Aorta (tissue), 5 donors: Measurements from ENCODE around the gene MDH1B. TPM values are rescaled to one million over a fixed set of nuclear protein-coding genes. Genes with fewer than 3 reads are reported as not detected.
"Not testable (repeated sequence)": the region's sequence is repeated elsewhere in the genome, so short reads cannot be mapped to it uniquely, and the experiment has no call there.

Experiments
- ATAC-seq: fragments of 200-7000 bp; cut with Tn5 transposase; one replicate; pipeline ENCODE4 v1.9.1; 2022; ENCODE audit warnings: moderate library complexity; ENCODE audit not compliant: low FRiP score
- DNase-seq, 2 donors: peaks; one replicate each; pipeline ENCODE4 v3.0.0-alpha.2; 2020
- H3K27ac ChIP-seq, 2 donors: one replicate each; pipeline ENCODE4 v1.5.1; 2013; ENCODE audit warnings: low read length in 2 of 2, mild to moderate bottlenecking in 2 of 2, moderate library complexity in 2 of 2, control low read depth in 1 of 2, inconsistent platforms in 1 of 2, low read depth in 1 of 2
- H3K27me3 ChIP-seq, 2 donors: one replicate each; pipeline ENCODE4 v1.6.1; 2013; ENCODE audit warnings: control low read depth in 1 of 2, low read length in 1 of 2, mild to moderate bottlenecking in 1 of 2, moderate library complexity in 1 of 2; ENCODE audit not compliant: insufficient read depth in 2 of 2, control insufficient read depth in 1 of 2
- H3K36me3 ChIP-seq, 2 donors: one replicate each; pipeline ENCODE4 v1.6.1; 2013; ENCODE audit warnings: control low read depth in 1 of 2, low read length in 1 of 2, mild to moderate bottlenecking in 1 of 2; ENCODE audit not compliant: insufficient read depth in 2 of 2, control insufficient read depth in 1 of 2
- H3K4me1 ChIP-seq, 2 donors: one replicate each; pipeline ENCODE4 v1.6.1; 2013; ENCODE audit warnings: low read length in 2 of 2, control low read depth in 1 of 2, mild to moderate bottlenecking in 1 of 2, moderate library complexity in 1 of 2; ENCODE audit not compliant: insufficient read depth in 2 of 2, control insufficient read depth in 1 of 2
- H3K4me3 ChIP-seq, 2 donors: one replicate each; pipeline ENCODE4 v1.5.1; 2013; ENCODE audit warnings: low read length in 2 of 2, control low read depth in 1 of 2, mild to moderate bottlenecking in 1 of 2
- H3K9me3 ChIP-seq: one replicate; pipeline ENCODE4 v1.6.1; 2013; ENCODE audit warnings: mild to moderate bottlenecking, low read length; ENCODE audit not compliant: control insufficient read depth
- WGBS, 2 donors: extraction: QIAGEN DNeasy Blood & Tissue Kit; methylation state at CpG; one replicate each; pipeline ENCODE4 v1.1.7; 2013; 5-methylcytosine and 5-hydroxymethylcytosine counted together
- intact Hi-C, 2 donors: fragments of 100-400 bp; cut with DNase I; formaldehyde crosslinking; loops; one replicate each; pipeline versions ENCODE4 v1.14.2 to v1.15.0; 2022
- polyA plus RNA-seq, 2 donors: library from polyadenylated mRNA; stranded (reverse); fragments of 200-250 nt; gene quantifications; one replicate each; pipeline ENCODE4 v1.2.3, GENCODE V29; 2013
- total RNA-seq, 2 donors: library from RNA; stranded (reverse); fragmentation: NEBNext Ultra II Directional; extraction: Animal tissue kit (Norgen Biotek cat#: 25700); gene quantifications; one replicate each; pipeline ENCODE4 v1.2.1, GENCODE V29; 2021
- donor health status: healthy with polysubstance abuse.
- donor health status: Bipolar disorder and iron deficiency.
- donor health status: DM: no; HTN: no; CAD: no.
- donor health status: DM: no; HTN: no; CAD: no.
- donor health status: DM: yes; HTN: yes; CAD: no.

Gene MDH1B
- total and polyA plus RNA-seq, 4 donors, result 0.29 to 1.6 (median 0.98) TPM

DNA sequence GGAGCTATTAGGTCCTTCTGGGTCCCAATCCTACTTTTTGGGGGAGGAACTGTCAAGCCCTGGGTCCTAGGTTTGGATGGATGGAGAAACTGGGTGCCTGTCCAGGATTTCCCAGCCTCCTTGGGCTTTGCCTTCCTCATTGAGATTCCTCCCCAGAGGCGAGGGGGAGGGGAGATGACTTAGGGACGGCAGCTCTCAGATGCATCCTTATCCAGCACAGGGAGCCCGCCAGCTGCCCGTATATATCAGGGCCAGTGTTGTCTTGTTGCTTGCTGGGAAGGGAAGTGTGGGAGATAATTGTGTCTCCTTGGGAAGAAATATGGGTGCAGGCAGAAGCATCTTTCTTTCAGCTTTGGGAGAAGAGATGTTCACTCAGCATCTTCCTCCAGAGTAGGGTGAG, 49.9 kb downstream of the MDH1B start:
- 64 to 65% methylated on average over 4 of the region's 4 CpGs for WGBS, 2 donors
- H3K4me3 ChIP-seq, H3K4me1 ChIP-seq, H3K36me3 ChIP-seq, ATAC-seq, DNase-seq, H3K9me3 ChIP-seq, intact Hi-C loops, H3K27ac ChIP-seq, H3K27me3 ChIP-seq: not testable (repeated sequence)

GRCh38 chr2:206713746-206714145, 51.4 kb downstream of the MDH1B start:
- 58 to 60% methylated on average over 4 of the region's 4 CpGs for WGBS, 2 donors
- Histone ChIP-seq H3K36me3 (no peaks in the 10 kb centered on the region), H3K4me3 (no peak overlapping the region), H3K27ac (no peak overlapping the region), H3K4me1 (no peaks in the 10 kb centered on the region), H3K27me3 (peaks cover 0 to 2% of the 10 kb centered on the region in 2 donors), H3K9me3 (peaks cover 2% of the 10 kb centered on the region)
- ATAC-seq (no peak), DNase-seq (no peak)
- intact Hi-C loops, result no loop called here

DNA sequence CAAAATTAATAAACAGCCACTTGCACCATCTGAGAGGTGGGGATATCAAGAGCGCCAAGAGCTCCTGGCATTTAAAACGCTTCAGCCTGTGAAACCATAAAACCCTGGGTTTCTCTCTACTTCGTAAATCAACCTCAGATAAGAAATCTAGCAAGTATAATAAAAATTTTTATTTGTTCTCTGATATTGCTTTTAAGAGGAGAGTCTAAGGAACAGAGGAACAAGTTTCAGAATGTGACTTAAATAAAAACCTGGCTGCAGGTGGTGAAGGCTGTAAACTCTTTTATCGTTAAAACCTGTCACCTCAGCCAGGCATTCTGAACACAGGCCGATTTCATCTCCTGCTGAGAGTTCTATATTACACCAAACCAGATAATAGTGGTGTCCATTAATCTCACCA, 56.8 kb downstream of the MDH1B start:
- Histone ChIP-seq H3K4me1 (no peaks in the 10 kb centered on the region), H3K27ac (no peak overlapping the region), H3K9me3 (no peaks in the 10 kb centered on the region), H3K27me3 (peaks cover 0 to 3% of the 10 kb centered on the region in 2 donors), H3K36me3 (no peaks in the 10 kb centered on the region), H3K4me3 (no peak overlapping the region)
- DNase-seq (no peak), ATAC-seq (no peak)
- intact Hi-C loops, result no loop called here
- WGBS, 2 donors, result 53 to 58% methylated on average over 5 of the region's 5 CpGs

DNA sequence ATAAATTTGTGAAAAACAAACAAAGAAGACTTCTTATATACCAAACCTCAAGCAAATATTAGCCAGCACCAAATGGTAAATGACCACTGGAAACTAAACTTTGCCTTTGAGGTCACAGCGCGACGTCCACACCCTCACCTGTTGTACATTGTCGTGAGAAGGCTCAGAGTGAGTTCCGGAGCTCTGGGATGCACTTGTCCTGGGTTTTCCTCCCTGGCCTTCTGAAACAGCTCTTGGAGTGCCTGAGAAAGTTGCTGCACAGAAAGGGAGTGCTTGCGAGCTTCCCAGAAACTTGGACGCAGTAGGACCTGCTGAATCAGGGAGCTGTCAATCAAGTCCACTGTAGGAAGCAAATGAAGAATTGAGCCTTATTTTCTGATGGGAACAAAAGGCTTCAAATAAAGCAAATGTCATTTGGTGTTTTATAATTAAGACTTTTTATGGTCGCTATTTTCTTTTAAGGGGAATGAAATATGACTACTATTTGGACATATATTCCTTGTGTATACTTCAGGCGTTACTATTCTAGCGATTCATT, 57.9 kb downstream of the MDH1B start:
- 68 to 73% methylated on average over 10 of the region's 10 CpGs for WGBS, 2 donors
- Histone ChIP-seq H3K4me1 (no peaks in the 10 kb centered on the region), H3K27me3 (peaks cover 0 to 2% of the 10 kb centered on the region in 2 donors), H3K27ac (no peak overlapping the region), H3K9me3 (no peaks in the 10 kb centered on the region), H3K4me3 (no peak overlapping the region), H3K36me3 (no peaks in the 10 kb centered on the region)
- intact Hi-C loops, result no loop called here
- ATAC-seq (no peak), DNase-seq (no peak)

- 62 to 65% methylated on average over 8 of the region's 8 CpGs for WGBS, 2 donors
- H3K4me1 ChIP-seq, result no peaks in the 10 kb centered on the region
- no peak overlapping the region for H3K4me3 ChIP-seq
- H3K27me3 ChIP-seq, result peaks cover 0 to 2% of the 10 kb centered on the region in 2 donors
- DNase-seq, result no peak
- no peak overlapping the region for H3K27ac ChIP-seq
- intact Hi-C loops, result no loop called here
- H3K9me3 ChIP-seq, result no peaks in the 10 kb centered on the region
- no peak for ATAC-seq
- H3K36me3 ChIP-seq, result no peaks in the 10 kb centered on the region
Observed at GRCh38 chr2:206701952-206702605, 63.0 kb downstream of the MDH1B start.

DNA sequence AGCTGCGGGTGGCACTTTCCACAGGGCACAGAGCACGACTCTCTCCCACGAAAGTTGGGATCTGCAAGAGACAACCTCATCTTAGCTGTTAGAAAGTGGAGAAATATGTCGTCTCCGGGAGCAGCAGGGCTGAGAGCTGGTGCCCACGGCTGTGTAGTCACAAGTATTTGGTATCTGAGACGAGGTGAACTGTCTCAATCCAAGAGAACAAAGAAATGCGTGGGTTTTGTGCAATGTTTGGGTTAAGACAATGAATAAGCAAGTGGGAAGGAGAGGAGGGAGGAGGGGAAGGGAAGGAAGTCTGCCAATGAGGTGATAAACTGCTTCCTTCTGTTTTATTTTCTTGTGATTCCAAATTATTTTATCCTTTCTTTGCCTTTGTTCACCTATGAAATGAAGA, 65.0 kb downstream of the MDH1B start:
- Histone ChIP-seq H3K4me3 (no peak overlapping the region), H3K4me1 (no peaks in the 10 kb centered on the region), H3K27me3 (no peaks in the 10 kb centered on the region), H3K9me3 (no peaks in the 10 kb centered on the region), H3K36me3 (no peaks in the 10 kb centered on the region), H3K27ac (no peak overlapping the region)
- 48 to 54% methylated on average over 8 of the region's 8 CpGs for WGBS, 2 donors
- no peak for ATAC-seq
- no peak for DNase-seq
- intact Hi-C loops, result no loop called here

DNA sequence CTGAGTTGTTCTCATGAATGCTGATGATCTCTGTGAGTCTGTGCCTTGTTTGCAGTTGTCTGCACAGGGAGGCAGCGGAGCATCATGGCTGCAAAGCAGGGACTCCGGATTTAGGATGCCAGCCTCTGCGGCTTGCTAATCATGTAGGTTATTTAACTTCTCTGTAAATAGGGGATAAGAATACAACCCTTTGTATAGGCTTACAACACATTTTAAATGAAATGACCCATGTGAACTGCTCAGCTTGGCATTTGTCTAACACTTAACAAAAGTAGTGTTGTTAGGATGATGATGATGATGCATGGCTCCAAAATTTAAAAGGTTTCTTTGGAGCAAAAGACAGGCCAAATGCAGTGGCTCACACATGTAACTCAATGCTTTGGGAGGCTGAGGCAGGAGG, 66.3 kb downstream of the MDH1B start:
- Histone ChIP-seq H3K9me3 (no peaks in the 10 kb centered on the region), H3K4me3 (no peak overlapping the region), H3K27ac (no peak overlapping the region), H3K36me3 (no peaks in the 10 kb centered on the region), H3K4me1 (no peaks in the 10 kb centered on the region), H3K27me3 (no peaks in the 10 kb centered on the region)
- no peak for ATAC-seq
- 70 to 86% methylated on average over 3 of the region's 3 CpGs for WGBS, 2 donors
- no peak for DNase-seq
- intact Hi-C loops, result loop anchor here in 1 of 2 donors (10.0 kb wide), 1 partner anchor 776 kb away; no protein-coding TSS in a partner anchor

- Histone ChIP-seq H3K27ac (no peak overlapping the region), H3K4me3 (no peak overlapping the region), H3K27me3 (no peaks in the 10 kb centered on the region), H3K9me3 (no peaks in the 10 kb centered on the region), H3K36me3 (no peaks in the 10 kb centered on the region), H3K4me1 (no peaks in the 10 kb centered on the region)
- ATAC-seq, result no peak
- intact Hi-C loops, result loop anchor here in 1 of 2 donors (10.0 kb wide), 1 partner anchor 778 kb away; no protein-coding TSS in a partner anchor
- DNase-seq, result no peak
Observed at GRCh38 chr2:206696910-206697309, 68.2 kb downstream of the MDH1B start.
